SK-N-MC (cell line): ENCODE results near the gene VIT.

Experiments used
- DNase-seq: peaks from one replicate; pipeline ENCODE4 v3.0.0-alpha.2; 2011; ENCODE audit warnings: low read depth, low spot score
- H3K27ac ChIP-seq: fragments of 200-600 bp; sonication (generic); 2 replicates; pipeline ENCODE4 v1.5.1; 2016; ENCODE audit warnings: mixed run types
- H3K36me3 ChIP-seq: fragments of 200-600 bp; sonication (generic); 2 replicates; pipeline ENCODE4 v1.6.1; 2017; ENCODE audit warnings: antibody characterized with exemption, low read length, mixed read lengths; ENCODE audit not compliant: insufficient read depth
- H3K4me3 ChIP-seq: fragments of 200-600 bp; sonication (generic); 2 replicates; pipeline ENCODE4 v1.5.1; 2016
- H3K9ac ChIP-seq: fragments of 200-600 bp; sonication (generic); 2 replicates; pipeline ENCODE4 v1.8.0; 2017; ENCODE audit warnings: mixed run types, mixed read lengths; ENCODE audit not compliant: insufficient read length
- H3K9me3 ChIP-seq: fragments of 200-600 bp; sonication (generic); 2 replicates; pipeline ENCODE4 v1.6.1; 2017; ENCODE audit warnings: low read depth, mild to moderate bottlenecking, antibody characterized with exemption, low read length, moderate library complexity, mixed read lengths
- EZH2 ChIP-seq: fragments of 200-600 bp; sonication (generic); IDR thresholded peaks from one replicate; pipeline ENCODE4 v1.6.1; 2017; ENCODE audit warnings: antibody characterized with exemption
- FOXP2 ChIP-seq: optimal IDR thresholded peaks from 2 replicates; pipeline ENCODE3; 2011; ENCODE audit warnings: mild to moderate bottlenecking, moderate library complexity; ENCODE audit not compliant: insufficient read depth; ENCODE audit errors: extremely low read length, control extremely low read depth
- POLR2AphosphoS5 ChIP-seq: IDR thresholded peaks from 2 replicates; pipeline ENCODE4 v1.6.1; 2012; ENCODE audit warnings: mild to moderate bottlenecking, low read depth, low read length, borderline replicate concordance

Gene VIT

GRCh38 chr2:36855429-36855828 is 158.9 kb downstream of the VIT start:
- no peak for DNase-seq
- H3K4me3 ChIP-seq, result no peak overlapping the region
- no peak overlapping the region for H3K27ac ChIP-seq
- no peaks in the 10 kb centered on the region for H3K9me3 ChIP-seq
- peaks cover 22% of the 10 kb centered on the region for H3K36me3 ChIP-seq
- H3K9ac ChIP-seq, result no peak overlapping the region
- no peak for TF ChIP-seq POLR2AphosphoS5
- TF ChIP-seq EZH2, result no peak
- no peak for TF ChIP-seq FOXP2

DNA sequence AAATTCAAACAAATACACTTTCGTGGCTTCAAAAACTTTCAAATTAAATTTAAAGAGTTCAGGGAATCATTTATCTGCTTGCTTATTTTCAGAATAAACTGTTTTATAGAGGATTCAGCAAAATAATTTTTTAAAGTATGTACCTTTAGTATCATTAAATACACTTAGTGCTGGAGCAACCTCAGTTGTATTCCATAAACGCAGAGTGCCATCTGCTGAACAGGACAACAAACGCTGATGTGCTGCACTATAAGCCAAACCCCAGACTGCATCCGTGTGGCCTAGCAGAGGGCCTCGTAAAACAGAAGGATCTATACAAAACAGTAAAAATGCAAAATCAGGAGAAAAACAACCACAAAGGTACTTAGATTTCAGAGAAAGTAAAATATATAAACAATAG is 161.2 kb downstream of the VIT start:
- H3K27ac ChIP-seq, result no peak overlapping the region
- DNase-seq, result no peak
- H3K9me3 ChIP-seq, result no peaks in the 10 kb centered on the region
- no peak overlapping the region for H3K4me3 ChIP-seq
- H3K36me3 ChIP-seq, result peaks cover 8% of the 10 kb centered on the region; the same call in 1 of the 2 replicates
- TF ChIP-seq POLR2AphosphoS5 (no peak), FOXP2 (no peak), EZH2 (no peak)
- no peak overlapping the region for H3K9ac ChIP-seq

GRCh38 chr2:36858551-36859365 is 162.3 kb downstream of the VIT start:
- no peak for DNase-seq
- no peak overlapping the region for H3K27ac ChIP-seq

GRCh38 chr2:36859366-36859792 is 162.9 kb downstream of the VIT start:
- Histone ChIP-seq H3K27ac (no peak overlapping the region), H3K9ac (no peak overlapping the region)

More at GRCh38 chr2:36858551-36859365, 162.3 kb downstream of the VIT start:
- H3K9me3 ChIP-seq, result no peaks in the 10 kb centered on the region
- no peak overlapping the region for H3K4me3 ChIP-seq
- H3K9ac ChIP-seq, result no peak overlapping the region
- H3K36me3 ChIP-seq, result peaks cover 8% of the 10 kb centered on the region; the same call in 1 of the 2 replicates
- TF ChIP-seq EZH2 (no peak), FOXP2 (no peak)

DNA sequence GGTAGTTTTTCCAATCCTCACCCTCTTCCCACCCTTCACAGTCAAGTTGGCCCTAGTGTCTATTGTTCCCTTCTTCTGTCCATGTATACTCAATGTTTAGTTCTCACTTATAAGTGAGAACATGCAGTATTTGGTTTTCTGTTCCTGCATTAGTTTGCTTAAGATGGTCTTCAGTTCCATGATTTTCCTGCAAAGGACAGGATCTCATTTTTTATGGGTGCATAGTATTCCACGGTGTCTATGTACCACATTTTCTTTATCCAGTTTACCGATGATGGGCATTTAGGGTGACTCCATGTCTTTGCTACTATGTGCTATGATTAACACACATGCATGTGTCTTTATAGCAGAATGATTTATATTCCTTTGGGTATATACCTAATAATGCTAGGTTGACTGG is 165.4 kb downstream of the VIT start:
- Histone ChIP-seq H3K4me3 (no peak overlapping the region), H3K9me3 (no peaks in the 10 kb centered on the region), H3K9ac (no peak overlapping the region), H3K36me3 (peaks cover 21% of the 10 kb centered on the region; the same call in 1 of the 2 replicates), H3K27ac (no peak overlapping the region)
- DNase-seq, result no peak
- TF ChIP-seq FOXP2 (no peak), POLR2AphosphoS5 (no peak), EZH2 (no peak)

More at GRCh38 chr2:36859366-36859792, 162.9 kb downstream of the VIT start:
- TF ChIP-seq FOXP2 (no peak), POLR2AphosphoS5 (no peak)
- no peaks in the 10 kb centered on the region for H3K9me3 ChIP-seq
- no peak overlapping the region for H3K4me3 ChIP-seq
- peaks cover 13% of the 10 kb centered on the region; the same call in 1 of the 2 replicates for H3K36me3 ChIP-seq
- no peak for DNase-seq
